ENCODE data around the gene PIN1. TPM values are rescaled to one million over a fixed set of nuclear protein-coding genes. Genes with fewer than 3 reads are reported as not detected.
A peak's percentile ranks its signal among the peaks of the same experiment; 100 is the strongest.
"Not testable (repeated sequence)": the region's sequence is repeated elsewhere in the genome, so short reads cannot be mapped to it uniquely, and the experiment has no call there.

The PIN1 gene
- total RNA-seq, 2 donors from 2014 or later: 76.5 to 79.4 TPM

GRCh38 chr19:9789066-9789465, 46.1 kb upstream of the PIN1 start:
- no peak overlapping the region for H3K27ac ChIP-seq

GRCh38 chr19:9789579-9789978, 45.5 kb upstream of the PIN1 start:
- peaks cover 5 to 18% of the 10 kb centered on the region in 2 donors for H3K4me1 ChIP-seq (ENCODE audit: control insufficient read depth in 1 of 2, low read depth in 2 of 2)
- not testable (repeated sequence) for H3K36me3 ChIP-seq; H3K27me3 ChIP-seq (replicated peaks; ENCODE audit: insufficient read depth); ATAC-seq (ENCODE audit: insufficient number of reproducible peaks, low FRiP score, low read depth); H3K9me3 ChIP-seq; H3K4me3 ChIP-seq; DNase-seq (ENCODE audit: low spot score)
- peak overlapping the region in 1 of 2 donors; percentile 14 for H3K27ac ChIP-seq

More at GRCh38 chr19:9789066-9789465, 46.1 kb upstream of the PIN1 start:
- Histone ChIP-seq H3K27me3 (replicated peaks; ENCODE audit: insufficient read depth) (no peaks in the 10 kb centered on the region), H3K36me3 (no peaks in the 10 kb centered on the region), H3K9me3 (no peaks in the 10 kb centered on the region), H3K4me3 (no peak overlapping the region), H3K4me1 (ENCODE audit: control insufficient read depth in 1 of 2, low read depth in 2 of 2) (peaks cover 10 to 21% of the 10 kb centered on the region in 2 donors)
- ATAC-seq (ENCODE audit: insufficient number of reproducible peaks, low FRiP score, low read depth) (no peak), DNase-seq (ENCODE audit: low spot score) (no peak)
- TF ChIP-seq CTCF (IDR thresholded peaks at IDR 0.05): no peak

- not testable (repeated sequence) for H3K36me3 ChIP-seq; DNase-seq (ENCODE audit: low spot score); H3K9me3 ChIP-seq; ATAC-seq (ENCODE audit: insufficient number of reproducible peaks, low FRiP score, low read depth); H3K27me3 ChIP-seq (replicated peaks; ENCODE audit: insufficient read depth)
- Histone ChIP-seq H3K27ac (peak overlapping the region; percentile 63 to 78), H3K4me3 (peak overlapping the region; percentile 70), H3K4me1 (ENCODE audit: control insufficient read depth in 1 of 2, low read depth in 2 of 2) (peaks cover 3 to 13% of the 10 kb centered on the region in 2 donors)
Observed at GRCh38 chr19:9791073-9791367, 44.1 kb upstream of the PIN1 start.

- Histone ChIP-seq H3K4me1 (ENCODE audit: control insufficient read depth in 1 of 2, low read depth in 2 of 2) (peaks cover 0 to 13% of the 10 kb centered on the region in 2 donors), H3K4me3 (peak overlapping the region; percentile 85), H3K27me3 (replicated peaks; ENCODE audit: insufficient read depth) (no peaks in the 10 kb centered on the region), H3K27ac (peak overlapping the region; percentile 94 to 95), H3K9me3 (no peaks in the 10 kb centered on the region), H3K36me3 (no peaks in the 10 kb centered on the region)
- no peak for TF ChIP-seq CTCF (IDR thresholded peaks at IDR 0.05)
- DNase-seq (ENCODE audit: low spot score) (peak; percentile 99), ATAC-seq (ENCODE audit: insufficient number of reproducible peaks, low FRiP score, low read depth) (peak; percentile 67)
Observed at GRCh38 chr19:9791552-9792205, 43.4 kb upstream of the PIN1 start.

- ATAC-seq (ENCODE audit: insufficient number of reproducible peaks, low FRiP score, low read depth): peak; percentile 77
- Histone ChIP-seq H3K36me3 (no peaks in the 10 kb centered on the region), H3K4me1 (ENCODE audit: control insufficient read depth in 1 of 2, low read depth in 2 of 2) (peaks cover 0 to 13% of the 10 kb centered on the region in 2 donors), H3K4me3 (peak overlapping the region; percentile 85), H3K9me3 (no peaks in the 10 kb centered on the region), H3K27ac (peak overlapping the region; percentile 95 to 97), H3K27me3 (replicated peaks; ENCODE audit: insufficient read depth) (no peaks in the 10 kb centered on the region)
- peak; percentile 97 for DNase-seq (ENCODE audit: low spot score)
- no peak for TF ChIP-seq CTCF (IDR thresholded peaks at IDR 0.05)
Observed at GRCh38 chr19:9792206-9793070, 42.7 kb upstream of the PIN1 start.

- Histone ChIP-seq H3K27ac (peak overlapping the region; percentile 95 to 97), H3K4me3 (peak overlapping the region; percentile 85), H3K27me3 (replicated peaks; ENCODE audit: insufficient read depth) (no peaks in the 10 kb centered on the region), H3K4me1 (ENCODE audit: control insufficient read depth in 1 of 2, low read depth in 2 of 2) (peaks cover 0 to 13% of the 10 kb centered on the region in 2 donors), H3K9me3 (no peaks in the 10 kb centered on the region), H3K36me3 (no peaks in the 10 kb centered on the region)
- ATAC-seq (ENCODE audit: insufficient number of reproducible peaks, low FRiP score, low read depth) (no peak), DNase-seq (ENCODE audit: low spot score) (peak; percentile 31)
- TF ChIP-seq CTCF (IDR thresholded peaks at IDR 0.05): no peak
Observed at GRCh38 chr19:9793071-9793591, 42.0 kb upstream of the PIN1 start.

Data from thoracic aorta (tissue), 2 donors.